ENCODE data around the gene CTNNA3.

CTNNA3 gene

GRCh38 chr10:66329147-66329546, 1366.8 kb downstream of the CTNNA3 start:
- no peak for DNase-seq

- no peak for DNase-seq
These were observed 1369.1 kb downstream of the CTNNA3 start for GRCh38 chr10:66326876-66327275.

- DNase-seq: no peak
These were observed 1373.2 kb downstream of the CTNNA3 start for GRCh38 chr10:66322777-66323176.

- no peak for DNase-seq
These were observed 1374.0 kb downstream of the CTNNA3 start for GRCh38 chr10:66321723-66322665.

GRCh38 chr10:66318761-66319160, 1377.2 kb downstream of the CTNNA3 start:
- no peak for DNase-seq

- DNase-seq: no peak
These were observed 1388.2 kb downstream of the CTNNA3 start for GRCh38 chr10:66307826-66308225.

GRCh38 chr10:66301078-66301477, 1394.9 kb downstream of the CTNNA3 start:
- DNase-seq: no peak

GRCh38 chr10:66295602-66296001, 1400.4 kb downstream of the CTNNA3 start:
- no peak for DNase-seq

- DNase-seq: no peak
These were observed 1401.5 kb downstream of the CTNNA3 start for GRCh38 chr10:66294538-66294937.

- no peak for DNase-seq
These were observed 1403.1 kb downstream of the CTNNA3 start for GRCh38 chr10:66292922-66293321.

- DNase-seq: no peak
These were observed 1403.5 kb downstream of the CTNNA3 start for GRCh38 chr10:66292456-66292855.

GRCh38 chr10:66291133-66291532, 1404.9 kb downstream of the CTNNA3 start:
- no peak for DNase-seq

GRCh38 chr10:66284621-66285020, 1411.4 kb downstream of the CTNNA3 start:
- no peak for DNase-seq

- no peak for DNase-seq
These were observed 1412.0 kb downstream of the CTNNA3 start for GRCh38 chr10:66283874-66284464.

GRCh38 chr10:66283064-66283463, 1412.9 kb downstream of the CTNNA3 start:
- no peak for DNase-seq

GRCh38 chr10:66281327-66281726, 1414.7 kb downstream of the CTNNA3 start:
- no peak for DNase-seq

- no peak for DNase-seq
These were observed 1418.5 kb downstream of the CTNNA3 start for GRCh38 chr10:66277481-66277880.

- DNase-seq: no peak
These were observed 1422.0 kb downstream of the CTNNA3 start for GRCh38 chr10:66273966-66274519.

GRCh38 chr10:66265398-66265797, 1430.6 kb downstream of the CTNNA3 start:
- DNase-seq: no peak

GRCh38 chr10:66259836-66260235, 1436.2 kb downstream of the CTNNA3 start:
- DNase-seq: no peak

- no peak for DNase-seq
These were observed 1437.3 kb downstream of the CTNNA3 start for GRCh38 chr10:66258693-66259092.

- DNase-seq: no peak
These were observed 1438.2 kb downstream of the CTNNA3 start for GRCh38 chr10:66257801-66258200.

GRCh38 chr10:66252986-66253385, 1443.0 kb downstream of the CTNNA3 start:
- no peak for DNase-seq

- DNase-seq: no peak
These were observed 1449.8 kb downstream of the CTNNA3 start for GRCh38 chr10:66246177-66246576.
